ENCODE results near the gene SMCO2. TPM values are rescaled to one million over a fixed set of nuclear protein-coding genes. Genes with fewer than 3 reads are reported as not detected.

SMCO2 gene
- total and polyA plus RNA-seq, 9 of the 15 experiments (the other 6 are each of a cell fraction or from before 2014, with no cell fraction given): not detected

DNA sequence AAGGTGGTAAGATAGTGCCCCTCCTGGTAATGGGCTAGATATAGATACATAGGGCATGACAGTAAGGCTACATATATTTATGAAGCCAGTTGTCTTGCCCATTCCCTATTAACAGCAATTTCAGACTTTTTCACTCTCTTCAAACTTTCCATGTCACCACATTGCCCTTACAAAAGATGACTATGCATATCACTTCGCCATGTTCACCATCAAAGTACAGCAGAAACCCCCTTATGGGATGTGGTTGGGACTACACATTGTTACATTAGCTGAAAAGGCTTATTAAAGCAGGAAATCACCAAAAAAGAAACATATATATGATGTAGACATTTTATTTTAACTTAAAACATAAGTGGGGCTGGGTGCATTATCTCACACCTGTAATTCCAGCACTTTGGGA is 9.8 kb upstream of the SMCO2 start:
- Histone ChIP-seq H3K79me2 (ENCODE audit: control insufficient read depth, insufficient read depth, low read length) (no peaks in the 10 kb centered on the region), H4K20me1 (replicated peaks; ENCODE audit: control insufficient read depth, insufficient read depth, low read length) (no peaks in the 10 kb centered on the region; the same call in 1 of the 2 replicates), H3K4me3 (no peak overlapping the region), H3K9ac (ENCODE audit: insufficient read depth in 1 of 2, low read depth in 2 of 2, low read length in 2 of 2) (no peak overlapping the region), H3K36me3 (ENCODE audit: control insufficient read depth, insufficient read depth, low read length) (no peaks in the 10 kb centered on the region), H2AFZ (ENCODE audit: low read depth, low read length) (no peak overlapping the region), H3K4me2 (ENCODE audit: insufficient read depth, low read length) (no peak overlapping the region), H3K9me1 (ENCODE audit: control insufficient read depth, insufficient read depth, low read length) (no peaks in the 10 kb centered on the region), H3K27ac (ENCODE audit: extremely low read depth, low read depth, low read length) (no peak overlapping the region), H3K27me3 (ENCODE audit: control insufficient read depth in 2 of 2, insufficient read depth in 2 of 2, low read length in 2 of 2) (no peaks in the 10 kb centered on the region), H3K9me3 (replicated peaks; ENCODE audit: control insufficient read depth, insufficient read depth, low read depth, low read length) (no peaks in the 10 kb centered on the region), H3K4me1 (replicated peaks in 1 of 2; ENCODE audit: control insufficient read depth in 2 of 2, insufficient read depth in 2 of 2, low read length in 2 of 2) (no peaks in the 10 kb centered on the region)
- DNase-seq (ENCODE audit: extremely low read depth in 1 of 4, low spot score in 3 of 4): no peak
- WGBS (ENCODE audit: insufficient coverage, low coverage, missing lambda C conversion rate): 0% methylated on average over 1 of the region's 1 CpG
- no peak for FAIRE-seq
- ChIA-PET CTCF (ENCODE audit: low intra/inter-chr PET ratio) (interaction anchor here (0.7 kb wide), 1 partner anchor 267 kb away, joined by 3 read pairs; no protein-coding TSS in a partner anchor), POLR2A (interaction anchor here (0.6 to 1.2 kb wide), 2 partner anchors 10 to 994 kb away, joined by 3 read pairs; no protein-coding TSS in a partner anchor)
- intact Hi-C loops (cut with micrococcal nuclease): loop anchor here (10.0 kb wide), 1 partner anchor 128 kb away; no protein-coding TSS in a partner anchor
- no peak for ATAC-seq
- TF ChIP-seq BACH1 (tag; IDR thresholded peaks at IDR 0.05) (no peak), ZNF584 (CRISPR knock-in tag; IDR thresholded peaks at IDR 0.05; ENCODE audit: low read depth) (no peak), TOE1 (IDR thresholded peaks at IDR 0.05; ENCODE audit: borderline replicate concordance) (no peak), TOE1 (CRISPR knock-in tag; IDR thresholded peaks at IDR 0.05; ENCODE audit: borderline replicate concordance, low read depth) (no peak), NCOA2 (IDR thresholded peaks at IDR 0.05; ENCODE audit: partially characterized antibody in 2 of 2) (no peak), DPF2 (IDR thresholded peaks at IDR 0.05) (no peak), ZNF431 (CRISPR knock-in tag; IDR thresholded peaks at IDR 0.05) (no peak), RBM39 (optimal IDR thresholded peaks at IDR 0.05; ENCODE audit: low read depth, low read length) (no peak)
- TF ChIP-seq, protein P1, sequence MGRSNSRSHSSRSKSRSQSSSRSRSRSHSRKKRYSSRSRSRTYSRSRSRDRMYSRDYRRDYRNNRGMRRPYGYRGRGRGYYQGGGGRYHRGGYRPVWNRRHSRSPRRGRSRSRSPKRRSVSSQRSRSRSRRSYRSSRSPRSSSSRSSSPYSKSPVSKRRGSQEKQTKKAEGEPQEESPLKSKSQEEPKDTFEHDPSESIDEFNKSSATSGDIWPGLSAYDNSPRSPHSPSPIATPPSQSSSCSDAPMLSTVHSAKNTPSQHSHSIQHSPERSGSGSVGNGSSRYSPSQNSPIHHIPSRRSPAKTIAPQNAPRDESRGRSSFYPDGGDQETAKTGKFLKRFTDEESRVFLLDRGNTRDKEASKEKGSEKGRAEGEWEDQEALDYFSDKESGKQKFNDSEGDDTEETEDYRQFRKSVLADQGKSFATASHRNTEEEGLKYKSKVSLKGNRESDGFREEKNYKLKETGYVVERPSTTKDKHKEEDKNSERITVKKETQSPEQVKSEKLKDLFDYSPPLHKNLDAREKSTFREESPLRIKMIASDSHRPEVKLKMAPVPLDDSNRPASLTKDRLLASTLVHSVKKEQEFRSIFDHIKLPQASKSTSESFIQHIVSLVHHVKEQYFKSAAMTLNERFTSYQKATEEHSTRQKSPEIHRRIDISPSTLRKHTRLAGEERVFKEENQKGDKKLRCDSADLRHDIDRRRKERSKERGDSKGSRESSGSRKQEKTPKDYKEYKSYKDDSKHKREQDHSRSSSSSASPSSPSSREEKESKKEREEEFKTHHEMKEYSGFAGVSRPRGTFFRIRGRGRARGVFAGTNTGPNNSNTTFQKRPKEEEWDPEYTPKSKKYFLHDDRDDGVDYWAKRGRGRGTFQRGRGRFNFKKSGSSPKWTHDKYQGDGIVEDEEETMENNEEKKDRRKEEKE (IDR thresholded peaks at IDR 0.05; ENCODE audit: borderline replicate concordance in 1 of 2, control insufficient read depth in 1 of 2, low read depth in 2 of 2, low read length in 1 of 2): no peak
- BruUV-seq (replicated peaks): no TSS peak
- in situ Hi-C loops (cut with MboI): loop anchor here (5.0 kb wide), 1 partner anchor 211 kb away; no protein-coding TSS in a partner anchor

Measured in K562 (cell line).